DND-41 (cell line): ENCODE data around the gene GRIK3.

ENCODE experiments used
- ATAC-seq: fragments of 200-7000 bp; cut with Tn5 transposase; 3 replicates; pipeline ENCODE4 v1.9.1; 2021; ENCODE audit warnings: low read depth; ENCODE audit not compliant: insufficient read depth
- DNase-seq: peaks from one replicate; pipeline ENCODE4 v3.0.0-alpha.2; 2020
- H2AFZ ChIP-seq: 2 replicates; pipeline ENCODE4 v1.6.0; 2012; ENCODE audit warnings: low read depth, low read length
- H3K27ac ChIP-seq: 2 replicates; pipeline ENCODE4 v1.5.1; 2012; ENCODE audit warnings: low read length, inconsistent platforms
- H3K27me3 ChIP-seq: fragments of 200-600 bp; sonication (generic); 2 replicates; pipeline ENCODE4 v1.6.0; 2012; ENCODE audit warnings: low read length, mild to moderate bottlenecking, inconsistent platforms; ENCODE audit not compliant: insufficient read depth, poor library complexity
- H3K36me3 ChIP-seq: 2 replicates; pipeline ENCODE4 v1.5.1; 2012; ENCODE audit warnings: low read length, inconsistent platforms; ENCODE audit not compliant: insufficient read depth
- H3K4me1 ChIP-seq: 2 replicates; pipeline ENCODE4 v1.5.1; 2012; ENCODE audit warnings: mild to moderate bottlenecking, low read length; ENCODE audit not compliant: insufficient read depth
- H3K4me2 ChIP-seq: 2 replicates; pipeline ENCODE4 v1.6.0; 2012; ENCODE audit warnings: mild to moderate bottlenecking, moderate library complexity, low read length, inconsistent platforms; ENCODE audit not compliant: insufficient read depth
- H3K4me3 ChIP-seq, 2 experiments: fragments of 200-600 bp in 1 of 2; shearing (Covaris generic) in 1 of 2; 2 replicates each; pipeline ENCODE4 v1.5.1; 2012 to 2016; ENCODE audit warnings: inconsistent platforms in 2 of 2, low read length in 2 of 2, mild to moderate bottlenecking in 2 of 2, low read depth in 1 of 2, moderate library complexity in 1 of 2
- H3K79me2 ChIP-seq: 2 replicates; pipeline ENCODE4 v1.6.0; 2012; ENCODE audit warnings: low read length, inconsistent platforms; ENCODE audit not compliant: insufficient read depth
- H3K9ac ChIP-seq: 2 replicates; pipeline ENCODE4 v1.6.0; 2012; ENCODE audit warnings: low read depth, mild to moderate bottlenecking, inconsistent platforms, low read length, moderate library complexity
- H3K9me3 ChIP-seq: 2 replicates; pipeline ENCODE4 v1.5.1; 2012; ENCODE audit warnings: low read length, moderate library complexity, mild to moderate bottlenecking, inconsistent platforms; ENCODE audit not compliant: insufficient read depth, severe bottlenecking
- H4K20me1 ChIP-seq: 2 replicates; pipeline ENCODE4 v1.6.0; 2012; ENCODE audit warnings: low read length; ENCODE audit not compliant: insufficient read depth
- EZH2 ChIP-seq: IDR thresholded peaks from 3 replicates; pipeline ENCODE4 v1.6.1; 2012; ENCODE audit warnings: borderline replicate concordance, low read depth, mild to moderate bottlenecking, moderate library complexity, low read length, inconsistent platforms; ENCODE audit not compliant: severe bottlenecking
- TF ChIP-seq, protein P1 (sequence below): IDR thresholded peaks from 2 replicates; pipeline ENCODE4 v1.5.1; 2012; ENCODE audit warnings: borderline replicate concordance, low read length, moderate library complexity, mild to moderate bottlenecking; ENCODE audit not compliant: poor library complexity, severe bottlenecking; ENCODE audit errors: extremely low read depth

The GRIK3 gene

DNA sequence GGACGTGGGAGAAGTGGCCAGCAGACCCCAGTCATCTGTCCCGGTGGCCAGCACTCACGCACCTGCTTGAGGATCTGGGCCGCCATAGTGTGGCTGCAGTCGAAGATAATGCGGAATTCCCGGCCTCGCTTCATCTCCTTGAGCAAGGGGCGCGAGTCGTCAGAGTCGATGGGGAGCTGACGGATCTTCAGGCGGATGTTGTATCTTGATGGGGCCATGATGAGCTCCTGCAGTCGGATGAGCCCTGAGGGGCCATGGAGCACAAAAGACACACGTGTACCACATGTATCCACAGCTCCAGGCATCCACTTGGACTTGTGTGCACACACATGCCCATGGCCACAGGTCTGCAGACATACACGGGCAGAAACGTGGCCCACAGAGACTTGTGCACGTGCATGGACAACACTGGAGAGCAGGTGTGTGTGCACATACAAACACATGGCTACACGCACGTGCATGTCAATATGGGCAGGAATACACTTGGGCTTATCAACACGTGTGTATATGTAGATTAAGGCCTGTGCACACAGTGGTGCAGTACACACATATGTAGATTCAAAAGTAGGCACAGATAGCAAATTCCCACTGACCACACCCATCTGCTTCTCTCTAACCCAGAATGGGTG, 162.1 kb downstream of the GRIK3 start:
- Histone ChIP-seq H3K4me3 (no peak overlapping the region), H2AFZ (no peak overlapping the region), H4K20me1 (no peaks in the 10 kb centered on the region; the same call in 1 of the 2 replicates), H3K9ac (no peak overlapping the region), H3K4me1 (no peaks in the 10 kb centered on the region), H3K79me2 (no peaks in the 10 kb centered on the region), H3K4me2 (no peak overlapping the region), H3K9me3 (no peaks in the 10 kb centered on the region), H3K27ac (no peak overlapping the region), H3K27me3 (peaks cover 6% of the 10 kb centered on the region), H3K36me3 (no peaks in the 10 kb centered on the region)
- ATAC-seq (no peak), DNase-seq (no peak)
- TF ChIP-seq, protein P1, sequence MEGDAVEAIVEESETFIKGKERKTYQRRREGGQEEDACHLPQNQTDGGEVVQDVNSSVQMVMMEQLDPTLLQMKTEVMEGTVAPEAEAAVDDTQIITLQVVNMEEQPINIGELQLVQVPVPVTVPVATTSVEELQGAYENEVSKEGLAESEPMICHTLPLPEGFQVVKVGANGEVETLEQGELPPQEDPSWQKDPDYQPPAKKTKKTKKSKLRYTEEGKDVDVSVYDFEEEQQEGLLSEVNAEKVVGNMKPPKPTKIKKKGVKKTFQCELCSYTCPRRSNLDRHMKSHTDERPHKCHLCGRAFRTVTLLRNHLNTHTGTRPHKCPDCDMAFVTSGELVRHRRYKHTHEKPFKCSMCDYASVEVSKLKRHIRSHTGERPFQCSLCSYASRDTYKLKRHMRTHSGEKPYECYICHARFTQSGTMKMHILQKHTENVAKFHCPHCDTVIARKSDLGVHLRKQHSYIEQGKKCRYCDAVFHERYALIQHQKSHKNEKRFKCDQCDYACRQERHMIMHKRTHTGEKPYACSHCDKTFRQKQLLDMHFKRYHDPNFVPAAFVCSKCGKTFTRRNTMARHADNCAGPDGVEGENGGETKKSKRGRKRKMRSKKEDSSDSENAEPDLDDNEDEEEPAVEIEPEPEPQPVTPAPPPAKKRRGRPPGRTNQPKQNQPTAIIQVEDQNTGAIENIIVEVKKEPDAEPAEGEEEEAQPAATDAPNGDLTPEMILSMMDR = no peak
- TF ChIP-seq EZH2 = no peak

DNA sequence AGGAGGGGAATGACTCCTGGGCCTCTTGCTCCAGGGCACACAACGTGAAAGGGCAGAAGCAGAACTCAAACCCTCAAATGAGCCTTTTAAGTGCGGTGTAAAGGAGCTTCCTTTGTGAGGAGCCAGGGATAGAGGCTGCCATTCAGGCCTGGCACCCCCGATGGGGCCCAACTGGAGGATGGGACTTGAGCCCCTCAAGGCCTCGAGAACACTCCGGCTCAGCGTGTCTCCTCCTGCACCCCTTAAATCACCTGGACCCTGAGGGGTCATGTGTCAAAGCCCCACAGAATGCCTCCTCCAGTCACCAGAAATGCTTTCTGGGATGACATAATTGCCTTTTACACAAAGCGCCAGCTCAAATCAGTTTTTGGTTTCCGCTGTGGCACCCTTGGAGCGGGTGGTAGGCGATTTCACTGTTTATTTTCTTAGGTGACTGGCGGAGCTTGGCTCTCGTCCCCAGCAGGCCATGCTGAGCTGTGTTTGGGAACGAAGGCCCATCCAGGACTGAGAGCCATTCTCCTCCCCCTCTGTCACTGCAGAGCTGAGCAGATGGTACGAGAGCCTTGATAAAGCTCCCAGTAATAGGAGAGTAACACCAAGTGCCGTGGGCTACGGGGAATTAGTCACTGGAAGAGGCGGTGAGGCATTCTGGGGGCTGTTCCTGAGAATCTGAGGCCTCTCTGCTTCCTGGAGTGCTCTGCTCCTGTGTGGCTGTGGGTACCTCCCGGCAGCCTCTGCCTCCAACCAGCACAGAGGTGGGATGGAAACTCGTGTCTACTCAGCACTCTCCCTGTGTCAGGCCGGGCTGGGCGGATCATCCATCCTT, 163.0 kb downstream of the GRIK3 start:
- ATAC-seq (no peak), DNase-seq (no peak)
- Histone ChIP-seq H3K9me3 (no peaks in the 10 kb centered on the region), H3K4me3 (no peak overlapping the region), H3K9ac (no peak overlapping the region), H2AFZ (no peak overlapping the region), H3K36me3 (no peaks in the 10 kb centered on the region), H3K79me2 (no peaks in the 10 kb centered on the region), H3K4me1 (no peaks in the 10 kb centered on the region), H4K20me1 (no peaks in the 10 kb centered on the region; the same call in 1 of the 2 replicates), H3K4me2 (no peak overlapping the region), H3K27me3 (peaks cover 6% of the 10 kb centered on the region), H3K27ac (no peak overlapping the region)
- no peak for TF ChIP-seq EZH2
- TF ChIP-seq, protein P1 = no peak

DNA sequence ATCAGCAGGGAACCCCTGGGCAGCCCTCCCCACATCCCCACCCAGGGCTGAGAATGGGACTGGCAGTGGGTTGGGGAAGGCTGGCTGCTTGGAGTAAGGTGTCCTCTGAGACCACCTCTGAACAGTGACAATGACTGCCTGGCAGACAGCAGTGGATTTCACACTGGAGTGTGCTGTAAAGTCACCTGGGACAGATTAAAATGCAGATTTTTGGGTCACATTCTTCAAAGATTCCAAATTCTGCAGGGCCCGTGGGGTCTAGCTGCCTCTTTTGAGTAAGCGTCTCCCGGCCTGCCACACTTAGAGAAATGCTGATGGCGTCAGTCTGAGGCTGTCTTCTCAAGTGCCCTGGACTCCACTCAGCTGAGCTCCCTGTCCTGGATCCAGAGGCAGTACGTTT, 164.5 kb downstream of the GRIK3 start:
- no peak for TF ChIP-seq EZH2
- TF ChIP-seq, protein P1 = no peak
- DNase-seq (no peak), ATAC-seq (no peak)
- Histone ChIP-seq H3K4me3 (no peak overlapping the region), H3K4me2 (no peak overlapping the region), H4K20me1 (no peaks in the 10 kb centered on the region; the same call in 1 of the 2 replicates), H3K27me3 (peaks cover 9% of the 10 kb centered on the region), H3K36me3 (no peaks in the 10 kb centered on the region), H3K27ac (no peak overlapping the region), H2AFZ (no peak overlapping the region), H3K4me1 (no peaks in the 10 kb centered on the region), H3K9ac (no peak overlapping the region), H3K9me3 (no peaks in the 10 kb centered on the region), H3K79me2 (no peaks in the 10 kb centered on the region)
